GM18508 (cell line): Measurements from ENCODE around the gene PODNL1.
"Not testable (repeated sequence)": the region's sequence is repeated elsewhere in the genome, so short reads cannot be mapped to it uniquely, and the experiment has no call there.

Experiments used
- ATAC-seq: cut with Tn5 transposase; IDR thresholded peaks from one replicate; pipeline ENCODE4 v1.9.1; 2021; ENCODE audit warnings: moderate number of reproducible peaks; ENCODE audit not compliant: insufficient read depth, unreplicated experiment

PODNL1 gene

DNA sequence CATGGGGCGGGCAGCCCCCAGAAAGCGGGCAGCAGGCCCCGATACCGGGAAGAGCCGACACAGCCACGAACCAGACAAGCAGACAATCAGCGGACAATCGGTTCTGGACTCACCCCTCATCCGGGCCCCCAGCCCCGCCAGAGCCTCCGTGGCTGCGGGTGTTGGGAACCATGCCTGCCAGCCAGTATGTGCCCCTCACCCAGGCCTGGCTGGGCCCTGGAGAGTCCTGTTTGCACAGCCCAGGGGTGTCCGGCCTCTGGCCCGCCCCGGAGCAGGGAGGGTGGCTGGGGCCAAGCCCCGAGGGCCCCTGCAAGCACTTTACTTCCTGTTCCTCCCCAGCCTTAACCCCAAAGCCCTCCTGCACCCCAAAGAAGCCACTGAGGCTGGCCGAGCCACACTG lies 7.8 kb downstream of the PODNL1 start:
- no peak for ATAC-seq

DNA sequence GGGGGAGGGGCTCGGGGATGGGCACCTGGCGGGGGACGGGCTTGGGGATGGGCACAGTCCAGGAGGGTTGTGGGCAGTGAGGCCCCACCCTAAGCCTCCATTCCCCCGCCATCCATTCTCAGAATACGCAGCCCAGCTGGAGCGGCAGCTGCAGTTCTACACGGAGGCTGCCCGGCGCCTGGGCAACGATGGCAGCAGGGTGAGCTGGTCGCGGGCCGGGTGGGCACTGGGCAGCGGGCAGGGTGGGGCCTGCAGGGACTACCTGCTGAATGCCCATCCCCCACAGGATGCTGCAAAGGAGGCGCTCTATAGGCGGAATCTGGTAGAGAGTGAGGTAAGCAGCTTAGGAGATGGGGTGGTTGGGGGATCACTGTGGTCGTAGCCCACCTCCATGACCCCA lies 8.3 kb downstream of the PODNL1 start:
- no peak for ATAC-seq

DNA sequence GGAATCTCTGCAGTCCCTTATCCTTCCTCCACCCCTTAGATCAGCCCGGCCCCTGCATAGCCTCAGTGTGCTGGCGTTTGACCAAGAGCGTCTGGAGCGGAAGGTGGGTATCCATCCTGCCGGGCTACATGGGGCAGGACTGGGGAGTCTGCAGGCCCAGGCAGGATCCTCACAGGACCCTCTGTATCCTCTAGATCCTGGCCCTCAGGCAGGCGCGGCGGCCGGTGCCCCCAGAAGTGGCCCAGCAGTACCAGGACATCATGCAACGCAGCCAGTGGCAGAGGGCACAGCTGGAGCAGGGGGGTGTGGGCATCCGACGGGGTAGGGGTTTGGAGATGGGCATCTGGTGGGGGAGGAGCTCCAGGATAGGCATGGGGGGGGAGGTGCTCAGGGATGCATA lies 8.9 kb downstream of the PODNL1 start:
- ATAC-seq: no peak

DNA sequence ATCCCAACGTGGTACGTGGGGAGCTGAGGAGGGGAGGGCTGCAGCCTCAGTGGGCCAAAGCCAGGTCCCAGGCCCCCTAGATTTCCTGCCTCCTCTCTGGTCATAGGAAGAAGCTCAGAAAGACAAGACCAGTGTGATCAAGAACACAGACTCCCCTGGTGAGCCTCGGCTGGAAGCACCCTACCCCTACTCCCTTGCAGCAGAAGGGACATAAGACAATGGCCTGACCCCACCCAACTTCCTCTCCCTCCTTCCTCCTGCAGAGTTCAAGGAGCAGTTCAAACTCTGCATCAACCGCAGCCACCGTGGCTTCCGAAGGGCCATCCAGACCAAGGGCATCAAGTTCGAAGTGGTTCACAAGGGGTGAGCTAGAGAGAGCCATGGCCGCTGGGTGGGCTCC lies 11.5 kb downstream of the PODNL1 start:
- ATAC-seq: no peak

DNA sequence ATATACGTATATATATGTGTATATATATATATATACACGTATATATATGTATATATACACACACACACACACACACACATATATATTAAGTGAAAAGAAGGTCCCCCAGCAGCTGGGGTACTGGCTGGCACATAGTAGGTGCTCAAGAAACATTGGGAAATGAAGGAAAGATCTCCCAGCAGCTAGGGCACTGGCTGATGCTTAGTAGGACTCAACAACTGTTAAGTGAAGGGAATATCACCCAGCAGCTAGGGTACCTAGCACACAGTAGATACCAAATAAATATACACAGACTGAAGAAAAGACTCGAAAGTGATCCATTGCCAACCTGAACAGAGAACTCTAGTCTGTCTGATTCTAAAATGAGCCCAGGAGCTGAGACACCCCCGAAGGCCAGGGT lies 12.2 kb downstream of the PODNL1 start:
- no peak for ATAC-seq

DNA sequence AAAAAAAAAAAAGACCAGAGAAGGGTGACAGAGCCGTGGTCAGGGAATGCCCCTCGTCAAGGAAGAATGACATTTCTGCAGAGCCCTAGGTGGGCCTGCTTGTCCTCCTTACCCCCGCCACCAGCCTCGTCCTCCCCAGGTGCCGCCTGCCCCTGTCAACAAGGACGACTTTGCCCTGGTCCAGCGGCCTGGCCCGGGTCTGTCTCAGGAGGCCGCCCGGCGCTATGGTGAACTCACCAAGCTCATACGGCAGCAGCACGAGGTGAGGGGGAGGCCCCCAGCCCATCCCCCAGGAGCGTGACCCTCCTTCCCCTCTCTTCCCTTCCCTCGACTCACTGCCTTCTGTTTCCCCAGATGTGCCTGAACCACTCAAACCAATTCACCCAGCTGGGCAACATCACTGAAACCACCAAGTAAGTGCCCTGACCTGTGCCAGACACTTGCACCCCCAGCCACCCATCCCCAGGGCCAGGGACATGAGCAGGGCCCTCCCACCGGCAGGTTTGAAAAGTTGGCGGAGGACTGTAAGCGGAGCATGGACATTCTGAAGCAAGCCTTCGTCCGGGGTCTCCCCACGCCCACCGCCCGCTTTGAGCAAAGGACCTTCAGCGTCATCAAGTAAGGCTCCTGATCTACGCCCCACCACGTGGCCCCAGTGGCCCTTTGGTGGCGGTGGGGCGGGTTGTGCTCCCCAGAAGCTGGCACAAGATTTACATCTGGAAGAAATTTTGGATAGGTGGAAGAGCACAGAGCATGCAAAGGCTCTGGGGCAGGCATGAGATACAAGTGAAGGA lies 14.8 kb downstream of the PODNL1 start:
- ATAC-seq: no peak

DNA sequence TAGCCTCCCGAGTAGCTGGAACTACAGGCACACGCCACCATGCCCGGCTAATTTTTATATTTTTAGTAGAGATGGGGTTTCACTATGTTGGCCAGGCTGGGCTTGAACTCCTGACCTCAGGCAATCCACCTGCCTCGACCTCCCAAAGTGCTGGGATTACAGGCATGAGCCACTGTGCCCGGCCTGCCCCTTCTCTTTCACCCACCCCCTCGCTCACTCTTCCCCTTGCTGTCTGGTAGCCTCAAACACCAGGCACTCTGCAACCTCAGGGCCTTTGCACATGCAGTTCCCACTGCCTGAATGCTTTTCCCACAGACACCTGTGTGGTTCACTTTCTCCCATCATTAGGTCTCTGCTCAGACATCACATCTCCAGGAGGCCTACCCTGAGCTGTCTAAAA lies 16.1 kb downstream of the PODNL1 start:
- ATAC-seq: not testable (repeated sequence)

DNA sequence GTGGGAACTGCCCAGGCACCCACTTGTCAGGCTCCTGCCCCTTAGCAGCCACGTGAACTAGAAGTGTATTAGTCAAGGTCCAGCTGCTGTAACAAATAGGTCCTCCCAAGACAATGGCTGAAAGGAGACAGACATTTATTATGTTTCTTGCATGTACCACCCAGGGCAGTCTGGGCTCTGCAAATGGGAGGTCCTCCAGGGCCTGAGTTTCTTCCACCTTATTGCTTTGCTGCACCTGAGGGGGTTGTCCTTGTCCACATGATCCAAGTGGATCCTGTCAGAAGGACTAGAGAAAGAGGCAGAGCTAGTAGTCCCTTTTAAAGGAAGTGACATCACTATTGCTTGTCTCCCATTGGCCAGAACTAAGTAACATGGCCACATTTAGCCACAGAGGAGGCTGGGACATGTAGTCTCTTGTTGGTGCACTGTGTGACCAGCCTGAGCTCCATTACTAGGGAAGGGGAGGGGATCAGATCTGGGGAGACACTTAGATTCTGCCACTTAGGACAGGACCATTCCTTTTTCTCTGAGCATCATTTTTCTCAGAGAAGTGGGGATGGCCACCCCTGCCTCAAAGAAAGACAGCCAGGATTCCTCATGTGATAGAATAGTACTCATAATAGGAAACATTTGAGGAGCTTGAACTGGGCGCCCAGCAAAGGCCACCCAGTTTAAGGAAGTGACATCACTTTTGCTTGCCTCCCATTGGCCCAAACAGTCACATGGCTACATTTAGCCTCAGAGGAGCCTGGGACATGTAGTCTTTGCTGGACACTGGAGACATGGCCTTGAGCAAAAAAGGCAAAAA lies 17.1 kb downstream of the PODNL1 start:
- ATAC-seq: no peak

DNA sequence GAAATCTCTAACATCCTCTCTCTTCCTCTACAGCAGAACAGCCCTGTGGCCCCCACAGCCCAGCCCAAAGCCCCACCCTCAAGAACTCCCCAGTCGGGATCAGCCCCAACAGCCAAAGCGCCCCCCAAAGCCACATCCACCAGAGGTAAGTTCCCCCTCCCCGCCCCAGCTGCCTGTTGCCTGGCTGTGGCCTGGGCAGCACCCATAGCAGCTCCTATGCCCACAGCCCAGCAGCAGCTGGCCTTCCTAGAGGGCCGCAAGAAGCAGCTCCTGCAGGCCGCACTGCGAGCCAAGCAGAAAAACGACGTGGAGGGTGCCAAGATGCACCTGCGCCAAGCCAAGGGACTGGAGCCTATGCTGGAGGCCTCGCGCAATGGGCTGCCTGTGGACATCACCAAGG lies 17.7 kb downstream of the PODNL1 start:
- no peak for ATAC-seq

DNA sequence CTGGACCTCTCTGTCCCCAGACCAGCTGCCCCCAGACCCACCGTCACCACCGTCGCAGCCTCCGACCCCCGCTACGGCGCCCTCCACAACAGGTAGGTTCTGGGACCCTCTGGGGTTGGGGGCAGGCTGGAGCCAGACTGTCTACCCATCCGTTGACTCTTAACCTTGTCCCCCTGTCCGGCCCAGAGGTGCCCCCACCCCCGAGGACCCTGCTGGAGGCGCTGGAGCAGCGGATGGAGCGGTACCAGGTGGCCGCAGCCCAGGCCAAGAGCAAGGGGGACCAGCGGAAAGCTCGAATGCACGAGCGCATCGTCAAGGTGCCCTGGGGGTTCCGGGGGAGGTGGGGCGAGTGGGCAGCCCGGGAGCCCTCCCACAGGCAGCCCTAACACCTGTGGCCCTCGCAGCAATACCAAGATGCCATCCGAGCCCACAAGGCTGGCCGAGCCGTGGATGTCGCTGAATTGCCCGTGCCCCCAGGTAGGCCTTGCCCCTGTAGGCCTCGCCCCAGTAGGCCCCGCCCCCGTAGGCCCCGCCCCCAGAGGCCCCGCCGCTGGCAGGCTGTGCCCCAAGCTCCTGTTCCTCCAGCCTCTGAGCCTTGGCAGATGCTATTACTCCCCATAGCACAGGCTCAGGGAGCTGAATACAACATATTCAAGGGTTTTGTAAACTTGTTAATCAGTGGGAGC lies 19.3 kb downstream of the PODNL1 start:
- ATAC-seq: no peak

DNA sequence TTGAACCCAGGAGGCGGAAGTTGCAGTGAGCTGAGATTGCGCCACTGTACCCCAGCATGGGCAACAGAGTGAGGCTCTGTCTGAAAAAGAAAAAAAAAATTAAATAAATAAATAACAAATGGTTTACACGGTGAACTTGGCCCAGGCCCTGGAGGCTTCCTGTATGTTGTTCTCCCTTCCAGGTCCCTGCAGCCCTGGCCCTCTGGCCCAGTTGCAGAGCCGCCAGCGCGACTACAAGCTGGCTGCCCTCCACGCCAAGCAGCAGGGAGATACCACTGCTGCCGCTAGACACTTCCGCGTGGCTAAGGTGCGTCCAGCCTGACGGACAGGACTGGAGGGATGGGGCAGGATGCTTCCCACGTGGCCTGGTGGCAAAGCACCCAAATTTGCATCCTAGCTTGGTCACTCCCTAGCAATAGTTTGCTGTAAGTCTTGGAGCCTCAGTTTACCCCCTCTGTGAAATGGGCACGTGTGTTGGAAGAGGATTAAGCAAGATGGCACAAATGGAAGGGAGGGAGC lies 20.3 kb downstream of the PODNL1 start:
- no peak for ATAC-seq

DNA sequence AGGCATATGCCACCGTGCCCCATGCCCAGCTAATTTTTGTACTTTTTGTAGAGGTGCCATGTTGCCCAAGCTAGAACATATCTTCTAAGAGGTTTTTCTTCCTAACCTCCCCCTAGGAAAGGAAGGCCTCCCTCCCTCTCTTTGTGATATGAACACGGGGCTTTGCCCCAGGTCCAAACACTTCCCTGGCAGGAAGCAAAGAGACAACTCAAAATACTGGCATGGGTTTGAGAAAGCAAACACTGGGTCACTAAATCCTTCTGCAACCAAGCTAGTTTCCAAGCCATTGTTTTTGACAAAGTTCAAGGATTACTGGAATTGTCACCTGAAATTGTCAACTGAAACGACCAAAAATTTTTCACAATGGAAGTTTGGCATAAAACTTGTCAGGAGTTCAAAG lies 23.4 kb downstream of the PODNL1 start:
- no peak for ATAC-seq

DNA sequence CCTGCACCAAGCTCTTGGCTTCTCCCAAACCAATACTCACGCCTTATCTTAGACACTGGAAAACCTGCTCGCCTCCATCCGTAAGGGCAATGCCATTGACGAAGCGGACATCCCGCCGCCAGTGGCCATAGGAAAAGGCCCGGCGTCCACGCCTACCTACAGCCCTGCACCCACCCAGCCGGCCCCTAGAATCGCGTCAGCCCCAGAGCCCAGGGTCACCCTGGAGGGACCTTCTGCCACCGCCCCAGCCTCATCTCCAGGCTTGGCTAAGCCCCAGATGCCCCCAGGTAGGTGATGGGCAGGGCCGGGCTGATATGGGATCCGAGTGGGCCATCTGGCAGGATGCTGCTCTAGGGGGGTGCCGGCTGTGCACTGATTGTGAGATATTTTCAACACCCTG lies 24.9 kb downstream of the PODNL1 start:
- ATAC-seq: no peak

DNA sequence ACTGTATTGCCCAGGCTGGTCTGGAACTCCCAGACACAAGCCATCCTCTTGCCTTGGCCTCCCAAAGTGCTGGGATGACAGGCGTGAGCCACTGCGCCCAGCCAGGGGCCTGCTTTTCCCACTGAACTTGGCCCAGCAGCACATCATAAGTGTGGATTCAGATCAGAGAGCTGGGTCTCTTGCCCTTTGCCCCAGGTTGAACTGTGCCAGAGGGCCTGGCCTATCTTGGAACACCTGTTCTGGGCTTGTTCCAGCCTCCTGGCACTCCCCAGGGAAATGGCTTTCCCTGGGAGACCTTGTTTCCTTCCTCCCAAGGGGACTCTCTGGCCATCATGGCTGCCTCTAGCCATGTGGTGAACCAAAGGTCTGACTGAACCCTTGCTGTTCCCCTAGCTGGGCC lies 28.8 kb downstream of the PODNL1 start:
- no peak for ATAC-seq

DNA sequence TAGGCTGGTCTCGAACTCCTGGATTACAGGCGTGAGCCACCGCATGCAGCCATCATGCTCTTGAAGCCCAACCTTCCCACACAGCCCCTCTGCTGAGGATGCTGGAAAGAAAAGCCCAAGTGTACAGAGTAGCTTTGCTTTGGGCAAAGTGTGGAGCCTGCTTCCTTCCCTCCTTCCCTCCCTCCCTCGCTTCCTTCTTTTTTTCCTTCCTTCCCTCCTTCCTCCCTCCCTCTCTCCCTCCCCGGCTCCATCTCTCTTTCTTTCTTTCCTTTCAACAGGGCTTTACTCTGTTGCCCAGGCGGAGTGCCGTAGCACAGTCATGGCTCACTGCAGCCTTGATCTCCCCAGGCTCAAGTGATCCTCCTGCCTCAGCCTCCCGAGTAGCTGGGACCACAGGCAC lies 29.5 kb downstream of the PODNL1 start:
- ATAC-seq: no peak

DNA sequence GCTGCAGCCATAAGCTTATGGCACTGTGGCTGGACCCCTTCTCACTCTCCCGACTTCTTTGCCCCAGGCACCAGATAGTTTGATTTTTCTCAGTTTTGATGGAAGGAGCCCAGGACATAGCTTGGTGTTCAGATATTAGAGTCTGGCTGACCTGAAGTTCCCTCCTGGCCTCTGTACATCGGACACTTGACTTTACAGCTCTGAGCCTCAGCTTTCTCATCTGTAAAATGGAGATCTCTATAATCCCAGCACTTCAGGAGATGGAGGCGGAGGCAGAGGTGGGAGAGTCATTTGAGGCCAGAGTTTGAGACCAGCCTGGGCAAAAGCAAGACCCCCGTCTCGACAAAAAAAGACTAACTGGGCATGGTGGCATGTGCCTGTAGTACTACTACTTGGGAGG lies 31.3 kb downstream of the PODNL1 start:
- no peak for ATAC-seq

DNA sequence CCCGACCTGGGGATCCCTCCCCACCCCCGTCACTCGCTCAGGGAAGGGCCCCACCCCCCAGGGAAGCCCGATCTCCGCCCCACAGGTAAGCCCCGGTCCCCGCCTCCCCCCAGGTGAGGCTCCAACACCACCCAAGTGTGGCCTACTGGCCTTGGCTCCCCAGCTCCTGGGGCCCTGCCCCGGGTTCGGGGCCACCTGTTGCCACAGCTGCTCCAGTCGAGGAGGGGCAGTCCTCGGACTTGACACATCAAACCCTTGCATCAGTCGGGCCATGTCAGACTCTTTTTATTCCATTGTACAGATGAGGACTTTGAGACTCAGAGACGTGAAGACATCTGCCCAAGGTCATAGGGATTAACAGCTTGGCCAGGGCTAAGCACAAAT lies 31.7 kb downstream of the PODNL1 start:
- ATAC-seq: no peak

DNA sequence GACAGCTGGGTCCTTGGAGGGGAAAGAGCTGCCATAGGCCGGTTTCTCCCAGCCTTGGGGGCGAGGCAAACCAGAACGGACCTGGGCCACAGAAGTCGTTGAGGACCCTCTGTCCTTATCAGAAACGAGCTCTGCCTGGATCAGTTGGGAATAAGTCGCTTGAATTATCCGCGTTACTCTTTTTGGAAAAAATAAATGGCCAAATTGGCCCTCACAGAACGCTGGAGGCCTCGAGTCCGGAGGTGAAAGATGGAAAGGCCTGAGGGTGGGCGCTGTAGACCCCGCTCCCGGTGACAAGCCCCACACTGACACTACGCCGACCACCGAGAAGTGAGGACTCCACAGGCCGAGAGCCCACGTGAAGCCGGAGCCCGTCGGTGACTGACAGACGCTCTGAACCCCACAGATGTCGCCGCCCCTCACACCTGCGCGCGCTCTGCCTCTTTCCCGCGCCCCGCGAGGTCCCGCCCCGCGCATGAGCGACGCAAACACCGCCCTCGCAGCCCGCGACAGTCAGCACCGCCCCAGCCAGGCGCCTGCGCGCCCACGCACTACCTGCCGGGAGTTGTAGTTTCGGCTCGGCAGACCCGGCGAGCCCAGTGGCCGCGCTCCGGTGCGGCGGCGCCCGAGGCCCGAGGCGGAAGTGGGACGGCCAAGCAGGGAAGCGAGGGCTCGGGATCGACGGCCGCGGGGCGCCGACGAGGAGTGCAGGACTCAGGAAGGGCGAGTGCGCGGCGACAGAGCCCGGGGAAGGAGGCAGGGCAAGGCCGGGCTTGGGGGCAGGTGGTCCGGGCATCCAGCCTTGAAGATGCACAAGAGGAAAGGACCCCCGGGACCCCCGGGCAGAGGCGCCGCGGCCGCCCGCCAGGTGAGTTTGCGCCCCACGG lies 32.3 kb downstream of the PODNL1 start, which contains the start of the genes BRME1 and CC2D1A:
Gene BRME1, minus strand, starts transcription at position 484 of the 887 bp plus-strand sequence. CDS start 1,225 bp downstream, outside the sequence.
Gene CC2D1A, plus strand, starts transcription at position 568 of the 887 bp plus-strand sequence. Its CDS starts 241 bp downstream, at position 809.
- ATAC-seq: no peak

DNA sequence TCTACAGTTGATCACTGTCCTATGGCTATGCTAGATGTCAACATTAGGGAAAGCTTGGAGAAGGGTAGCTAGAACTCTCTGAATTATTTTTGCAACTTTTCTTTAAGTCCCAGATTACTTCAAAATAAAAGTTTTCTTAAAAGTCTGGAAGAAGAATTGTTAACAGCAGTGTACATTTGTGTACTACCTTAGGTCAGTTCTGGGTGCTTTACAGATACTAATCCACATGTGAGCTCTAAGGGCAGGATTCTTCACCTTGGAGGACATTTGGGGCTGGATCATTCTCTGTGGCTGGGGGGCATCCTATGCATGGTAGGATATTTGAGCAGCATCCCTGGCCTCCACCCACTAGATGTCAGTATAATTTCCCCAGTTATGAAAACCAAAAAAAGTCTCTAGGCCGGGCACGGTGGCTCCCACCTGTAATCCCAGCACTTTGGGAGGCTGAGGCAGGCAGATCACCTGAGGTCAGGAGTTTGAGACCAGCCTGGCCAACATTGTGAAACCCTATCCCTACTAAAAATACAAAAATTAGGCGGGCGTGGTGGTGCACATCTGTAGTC lies 35.1 kb downstream of the PODNL1 start:
- ATAC-seq: no peak
